ENCODE measurements around the gene IDUA.

GRCh38 chr4:1043651-1044468, 57.0 kb downstream of the IDUA start:
- TF ChIP-seq CTCF (IDR thresholded peaks at IDR 0.05; ENCODE audit: low read length) (no peak), EZH2 (optimal IDR thresholded peaks at IDR 0.05; ENCODE audit: low read depth, low read length) (no peak)
